Measurements from ENCODE around the gene FOXF2.

GRCh38 chr6:1377526-1377925 lies 11.8 kb upstream of the FOXF2 start:
- no peak for TF ChIP-seq POLR2AphosphoS5 (IDR thresholded peaks at IDR 0.05)
- no peak for TF ChIP-seq CTCF (IDR thresholded peaks at IDR 0.05)

Data from prostate gland (tissue), 2 donors.